VCaP (cell line): ENCODE results near the gene THADA.

Experiments used
- H3K27ac ChIP-seq: fragments of 450-650 bp; 2 replicates; pipeline ENCODE4 v1.5.1; 2017
- TF ChIP-seq, protein P1 (sequence below): fragments of 450-650 bp; conservative IDR thresholded peaks from 2 replicates; pipeline ENCODE4 v1.5.1; 2017; ENCODE audit warnings: mild to moderate bottlenecking, moderate library complexity

Gene THADA

DNA sequence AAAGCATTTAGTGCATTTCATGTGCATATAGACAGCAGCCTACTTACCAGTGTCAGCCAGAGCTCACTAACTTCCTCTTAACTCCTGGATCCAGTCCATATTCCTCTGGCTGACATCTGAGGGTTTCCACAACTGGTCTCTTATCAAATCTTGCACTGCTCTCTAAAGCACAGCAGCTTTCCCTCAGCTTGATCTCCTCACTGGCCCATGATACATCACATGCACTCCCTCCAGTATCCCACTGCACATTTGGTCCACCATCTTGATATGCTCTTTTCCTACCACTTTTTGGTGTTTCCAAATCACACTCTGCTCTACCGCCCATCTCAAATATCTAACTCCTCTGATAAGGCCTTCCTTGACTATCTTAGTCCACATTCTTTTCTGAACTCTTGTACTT is 264.4 kb downstream of the THADA start:
- TF ChIP-seq, protein P1, sequence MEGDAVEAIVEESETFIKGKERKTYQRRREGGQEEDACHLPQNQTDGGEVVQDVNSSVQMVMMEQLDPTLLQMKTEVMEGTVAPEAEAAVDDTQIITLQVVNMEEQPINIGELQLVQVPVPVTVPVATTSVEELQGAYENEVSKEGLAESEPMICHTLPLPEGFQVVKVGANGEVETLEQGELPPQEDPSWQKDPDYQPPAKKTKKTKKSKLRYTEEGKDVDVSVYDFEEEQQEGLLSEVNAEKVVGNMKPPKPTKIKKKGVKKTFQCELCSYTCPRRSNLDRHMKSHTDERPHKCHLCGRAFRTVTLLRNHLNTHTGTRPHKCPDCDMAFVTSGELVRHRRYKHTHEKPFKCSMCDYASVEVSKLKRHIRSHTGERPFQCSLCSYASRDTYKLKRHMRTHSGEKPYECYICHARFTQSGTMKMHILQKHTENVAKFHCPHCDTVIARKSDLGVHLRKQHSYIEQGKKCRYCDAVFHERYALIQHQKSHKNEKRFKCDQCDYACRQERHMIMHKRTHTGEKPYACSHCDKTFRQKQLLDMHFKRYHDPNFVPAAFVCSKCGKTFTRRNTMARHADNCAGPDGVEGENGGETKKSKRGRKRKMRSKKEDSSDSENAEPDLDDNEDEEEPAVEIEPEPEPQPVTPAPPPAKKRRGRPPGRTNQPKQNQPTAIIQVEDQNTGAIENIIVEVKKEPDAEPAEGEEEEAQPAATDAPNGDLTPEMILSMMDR = no peak
- peak overlapping the region; percentile 34 for H3K27ac ChIP-seq

DNA sequence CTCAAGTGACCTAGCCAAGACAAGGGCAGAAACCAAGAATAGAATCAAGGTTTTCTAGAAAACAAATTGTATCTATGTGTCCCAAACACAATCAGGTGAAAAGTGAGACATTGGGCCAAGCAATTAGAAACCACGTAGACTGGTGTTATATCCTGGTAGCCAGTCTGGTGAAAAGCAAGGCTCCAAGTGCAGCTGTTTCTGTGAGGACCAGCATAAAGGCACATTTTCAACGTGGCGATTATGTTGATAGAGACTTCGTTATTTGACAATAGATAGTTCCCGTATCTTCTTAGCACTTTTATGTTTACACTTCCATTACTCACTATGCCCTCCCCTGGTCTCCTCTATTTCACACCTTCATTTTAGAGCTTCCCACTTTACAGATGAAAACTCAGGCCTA is 266.2 kb downstream of the THADA start:
- no peak overlapping the region for H3K27ac ChIP-seq
- TF ChIP-seq, protein P1 = no peak

DNA sequence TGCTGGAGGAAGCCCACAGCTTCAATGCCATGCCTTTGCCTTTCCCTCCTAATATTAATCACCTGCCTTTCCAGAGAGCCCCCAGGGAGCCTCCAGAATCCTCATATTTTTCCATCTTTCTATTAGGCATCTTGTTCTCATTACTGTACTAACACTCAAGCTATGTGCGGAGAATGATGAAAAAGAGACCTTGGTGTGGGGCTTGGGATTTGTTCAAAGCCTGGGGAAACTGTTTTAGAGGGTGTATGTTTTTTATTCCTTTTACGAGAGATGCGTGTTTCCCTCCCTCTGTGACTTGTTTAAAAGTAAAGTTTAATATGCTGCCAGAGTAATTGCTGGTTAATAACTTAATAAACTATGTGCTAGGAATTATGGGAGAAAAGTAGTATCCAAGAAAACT is 267.0 kb downstream of the THADA start:
- TF ChIP-seq, protein P1 = no peak
- H3K27ac ChIP-seq = peak overlapping the region; percentile 31; the same call in 1 of the 2 replicates

DNA sequence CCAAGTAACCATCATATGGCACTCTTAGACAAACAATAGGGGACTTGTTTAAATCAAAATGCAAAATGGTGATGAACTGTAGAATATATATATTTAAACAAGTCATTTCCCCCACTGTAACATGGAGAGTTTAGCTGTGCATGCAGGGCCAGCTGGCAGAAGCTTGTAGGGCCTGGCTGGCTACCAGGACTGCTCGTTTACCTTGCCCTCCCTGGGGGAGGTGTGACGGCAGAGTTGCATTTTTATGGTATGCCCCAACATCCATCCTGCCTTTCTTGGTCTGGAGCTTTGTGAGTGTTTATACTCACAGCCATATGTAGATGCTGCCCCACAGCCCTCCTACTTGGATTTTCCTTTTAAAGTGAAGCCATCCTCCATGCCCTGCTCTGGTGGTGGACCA is 267.7 kb downstream of the THADA start:
- TF ChIP-seq, protein P1 = no peak
- peak overlapping the region; percentile 31; the same call in 1 of the 2 replicates for H3K27ac ChIP-seq

DNA sequence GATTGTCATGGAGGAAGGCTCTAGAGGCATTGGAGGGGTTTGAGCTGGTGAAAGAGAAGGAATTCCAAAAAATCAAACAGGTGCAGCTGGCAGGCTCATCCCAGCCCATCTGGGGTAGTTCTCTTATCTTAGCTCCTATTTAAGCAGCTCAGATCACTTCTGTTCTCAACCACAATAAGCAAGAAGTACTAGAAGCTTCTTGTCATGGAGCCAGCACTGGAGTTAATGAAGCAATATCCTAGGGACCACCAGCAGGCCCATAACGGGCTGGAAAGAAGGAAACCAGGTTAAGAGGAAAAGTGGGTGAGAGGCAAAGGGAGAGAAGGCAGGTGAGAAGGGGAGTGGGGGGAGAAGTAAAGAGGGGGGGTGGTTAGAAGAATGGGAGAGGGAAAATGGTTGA is 268.7 kb downstream of the THADA start:
- no peak overlapping the region for H3K27ac ChIP-seq
- TF ChIP-seq, protein P1 = no peak

DNA sequence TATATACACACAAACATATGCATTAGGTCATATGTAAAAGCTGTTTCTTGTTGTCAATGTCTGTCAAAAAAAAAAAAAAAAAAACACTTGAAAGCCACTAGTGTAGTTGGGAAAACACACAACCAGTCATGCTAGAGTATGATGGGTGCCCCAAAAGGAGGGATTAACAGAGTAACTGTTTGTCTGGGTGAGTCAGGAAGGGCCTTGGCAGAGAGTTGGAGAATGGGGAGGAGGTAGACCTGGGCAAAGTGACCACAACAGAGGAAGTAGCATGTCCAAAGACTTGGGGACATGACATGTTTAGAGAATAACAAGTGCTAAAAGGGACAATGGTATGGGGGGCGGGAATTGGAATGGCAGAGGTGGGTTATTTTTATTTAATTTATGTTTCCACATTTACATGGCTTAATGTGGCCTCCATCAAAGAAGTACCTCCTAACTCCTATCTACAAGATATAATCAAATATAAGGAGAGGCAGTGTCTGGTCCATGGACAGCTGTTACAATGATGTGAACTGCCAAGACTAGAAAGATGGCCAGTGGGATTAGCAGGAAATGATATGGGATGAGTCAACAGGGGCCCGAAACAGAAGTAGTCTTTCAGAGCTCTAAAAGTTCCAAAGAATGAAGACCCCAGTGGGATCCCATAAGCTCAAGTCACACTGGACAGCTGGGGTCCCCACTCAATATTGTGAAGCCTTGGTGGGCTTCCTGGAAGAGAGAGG is 269.6 kb downstream of the THADA start:
- no peak overlapping the region for H3K27ac ChIP-seq
- TF ChIP-seq, protein P1 = no peak

DNA sequence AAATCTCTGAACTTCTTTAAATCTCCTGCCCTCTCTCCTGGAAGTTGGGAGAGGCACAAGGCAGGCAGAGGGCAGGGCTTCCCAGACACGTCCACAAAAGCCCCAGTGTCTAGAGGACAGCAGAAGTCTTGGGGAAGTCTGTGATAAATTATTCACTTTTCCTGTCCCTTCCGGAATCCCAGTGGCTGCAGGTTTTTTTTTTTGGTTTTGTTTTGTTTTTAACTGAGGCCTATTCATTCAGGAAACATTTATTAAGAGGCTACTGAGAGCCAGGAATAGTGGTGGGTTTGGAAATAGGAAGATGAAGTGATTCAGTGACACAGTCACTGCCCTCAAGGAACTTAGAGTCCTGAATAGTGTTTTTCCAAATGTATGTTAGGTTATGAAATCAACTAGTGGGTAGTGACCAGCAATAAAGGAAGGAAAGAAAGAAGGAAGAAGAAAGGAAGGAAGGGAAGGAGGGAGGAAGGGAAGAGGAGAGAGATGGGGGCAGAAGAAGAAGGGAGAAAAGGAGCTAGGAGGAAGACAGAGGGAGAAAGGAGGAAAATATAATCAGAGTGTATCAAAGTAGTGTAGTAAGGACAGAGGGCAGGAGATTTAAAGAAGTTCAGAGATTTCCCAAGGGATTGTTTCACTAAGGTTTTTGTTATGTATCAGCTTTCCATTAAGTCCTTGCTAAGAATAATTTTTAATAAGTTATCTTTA is 270.6 kb downstream of the THADA start:
- H3K27ac ChIP-seq = no peak overlapping the region
- TF ChIP-seq, protein P1 = no peak
